ENCODE results near the gene AQP2. TPM values are rescaled to one million over a fixed set of nuclear protein-coding genes. Genes with fewer than 3 reads are reported as not detected.

The AQP2 gene
- total and polyA plus RNA-seq, 2 donors from 2014 or later, result 122 to 666 TPM

DNA sequence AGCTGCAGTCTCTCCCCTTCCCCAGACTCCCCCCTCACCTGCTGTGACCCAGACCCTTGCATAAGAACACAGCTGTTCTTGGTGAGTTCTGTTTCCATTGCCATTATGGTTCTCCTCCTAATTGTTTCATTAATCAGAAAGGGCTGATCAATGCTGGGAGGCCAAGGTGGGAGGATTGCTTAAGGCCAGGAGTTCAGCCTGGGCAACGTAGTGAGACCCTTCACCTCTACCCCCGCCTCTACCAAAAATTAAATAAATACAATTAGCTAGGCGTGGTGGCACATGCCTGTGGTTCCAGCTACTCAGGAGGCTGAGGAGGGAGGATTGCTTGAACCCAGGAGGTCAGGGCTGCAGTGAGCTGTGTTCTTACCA, 29.6 kb upstream of the AQP2 start:
- H3K9ac ChIP-seq (ENCODE audit: low read length in 3 of 3), result no peak overlapping the region
- H3K9me3 ChIP-seq (ENCODE audit: control insufficient read depth in 2 of 3, insufficient read depth in 1 of 3, low read length in 3 of 3), result no peaks in the 10 kb centered on the region
- no peak overlapping the region for H3K4me3 ChIP-seq (ENCODE audit: low read length in 3 of 3)
- no peaks in the 10 kb centered on the region for H3K27me3 ChIP-seq (ENCODE audit: control insufficient read depth, insufficient read depth, low read length)
- no peak overlapping the region for H3K27ac ChIP-seq (ENCODE audit: low read depth in 2 of 2, low read length in 2 of 2)
- no peak for TF ChIP-seq CTCF (IDR thresholded peaks at IDR 0.05; ENCODE audit: borderline replicate concordance, extremely low read depth, insufficient read depth)
- intact Hi-C loops (cut with DNase I), result no loop called here
- FAIRE-seq (no peak), DNase-seq (no peak)
- H3K4me1 ChIP-seq (ENCODE audit: control insufficient read depth in 2 of 3, insufficient read depth in 2 of 3, low read depth in 1 of 3, low read length in 3 of 3), result peaks cover 0 to 2% (median 0%) of the 10 kb centered on the region in 3 donors
- no peaks in the 10 kb centered on the region for H3K36me3 ChIP-seq (ENCODE audit: control insufficient read depth in 2 of 3, insufficient read depth in 3 of 3, low read length in 3 of 3)

GRCh38 chr12:49921299-49921698, 29.2 kb upstream of the AQP2 start:
- intact Hi-C loops (cut with DNase I), result no loop called here
- H3K9me3 ChIP-seq (ENCODE audit: control insufficient read depth in 2 of 3, insufficient read depth in 1 of 3, low read length in 3 of 3), result no peaks in the 10 kb centered on the region
- peaks cover 0 to 2% (median 0%) of the 10 kb centered on the region in 3 donors for H3K4me1 ChIP-seq (ENCODE audit: control insufficient read depth in 2 of 3, insufficient read depth in 2 of 3, low read depth in 1 of 3, low read length in 3 of 3)
- TF ChIP-seq CTCF (IDR thresholded peaks at IDR 0.05; ENCODE audit: borderline replicate concordance, extremely low read depth, insufficient read depth), result no peak
- FAIRE-seq, result no peak
- no peak overlapping the region for H3K27ac ChIP-seq (ENCODE audit: low read depth in 2 of 2, low read length in 2 of 2)
- H3K36me3 ChIP-seq (ENCODE audit: control insufficient read depth in 2 of 3, insufficient read depth in 3 of 3, low read length in 3 of 3), result no peaks in the 10 kb centered on the region
- H3K4me3 ChIP-seq (ENCODE audit: low read length in 3 of 3), result no peak overlapping the region
- H3K27me3 ChIP-seq (ENCODE audit: control insufficient read depth, insufficient read depth, low read length), result no peaks in the 10 kb centered on the region
- H3K9ac ChIP-seq (ENCODE audit: low read length in 3 of 3), result no peak overlapping the region
- DNase-seq, result no peak

- H3K27ac ChIP-seq (ENCODE audit: low read depth in 2 of 2, low read length in 2 of 2), result no peak overlapping the region
- H3K4me1 ChIP-seq (ENCODE audit: control insufficient read depth in 2 of 3, insufficient read depth in 2 of 3, low read depth in 1 of 3, low read length in 3 of 3), result peaks cover 0 to 2% (median 0%) of the 10 kb centered on the region in 3 donors
- H3K4me3 ChIP-seq (ENCODE audit: low read length in 3 of 3), result no peak overlapping the region
- intact Hi-C loops (cut with DNase I), result no loop called here
- no peaks in the 10 kb centered on the region for H3K27me3 ChIP-seq (ENCODE audit: control insufficient read depth, insufficient read depth, low read length)
- FAIRE-seq (no peak), DNase-seq (no peak)
- no peaks in the 10 kb centered on the region for H3K36me3 ChIP-seq (ENCODE audit: control insufficient read depth in 2 of 3, insufficient read depth in 3 of 3, low read length in 3 of 3)
- no peak for TF ChIP-seq CTCF (IDR thresholded peaks at IDR 0.05; ENCODE audit: borderline replicate concordance, extremely low read depth, insufficient read depth)
- H3K9ac ChIP-seq (ENCODE audit: low read length in 3 of 3), result no peak overlapping the region
- no peaks in the 10 kb centered on the region for H3K9me3 ChIP-seq (ENCODE audit: control insufficient read depth in 2 of 3, insufficient read depth in 1 of 3, low read length in 3 of 3)
These were observed 28.6 kb upstream of the AQP2 start for GRCh38 chr12:49921936-49922335.

- H3K9me3 ChIP-seq (ENCODE audit: control insufficient read depth in 2 of 3, insufficient read depth in 1 of 3, low read length in 3 of 3), result no peaks in the 10 kb centered on the region
- H3K9ac ChIP-seq (ENCODE audit: low read length in 3 of 3), result no peak overlapping the region
- no peak for TF ChIP-seq CTCF (IDR thresholded peaks at IDR 0.05; ENCODE audit: borderline replicate concordance, extremely low read depth, insufficient read depth)
- peaks cover 0 to 2% (median 0%) of the 10 kb centered on the region in 3 donors for H3K4me1 ChIP-seq (ENCODE audit: control insufficient read depth in 2 of 3, insufficient read depth in 2 of 3, low read depth in 1 of 3, low read length in 3 of 3)
- no peak for FAIRE-seq
- no peaks in the 10 kb centered on the region for H3K27me3 ChIP-seq (ENCODE audit: control insufficient read depth, insufficient read depth, low read length)
- H3K36me3 ChIP-seq (ENCODE audit: control insufficient read depth in 2 of 3, insufficient read depth in 3 of 3, low read length in 3 of 3), result no peaks in the 10 kb centered on the region
- no peak overlapping the region for H3K4me3 ChIP-seq (ENCODE audit: low read length in 3 of 3)
- H3K27ac ChIP-seq (ENCODE audit: low read depth in 2 of 2, low read length in 2 of 2), result no peak overlapping the region
- no peak for DNase-seq
- intact Hi-C loops (cut with DNase I), result no loop called here
These were observed 28.0 kb upstream of the AQP2 start for GRCh38 chr12:49922349-49923034.
